ENCODE measurements around the gene LPIN1.

Gene LPIN1

DNA sequence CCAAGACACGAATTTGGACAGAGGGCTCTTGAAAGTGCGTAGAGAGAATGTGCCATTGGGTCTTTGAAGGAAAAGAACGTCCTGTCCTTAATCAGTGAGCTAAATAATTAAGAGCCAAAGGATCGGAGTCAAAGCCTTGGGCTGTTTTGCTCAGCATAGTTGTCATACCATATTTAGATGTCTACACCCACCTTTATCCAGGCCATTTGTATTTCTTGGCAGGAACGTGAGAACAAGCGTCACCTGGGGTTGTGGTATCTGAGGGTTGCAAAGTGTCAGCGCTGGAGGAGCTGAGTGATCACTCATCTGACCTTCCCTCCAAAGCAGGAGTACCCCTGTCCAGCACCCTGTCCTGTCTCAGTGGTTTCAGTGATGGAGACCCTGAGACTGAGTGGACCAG, 4.5 kb downstream of the LPIN1 start:
- H3K36me3 ChIP-seq (ENCODE audit: insufficient read depth), result no peaks in the 10 kb centered on the region
- no peaks in the 10 kb centered on the region for H4K20me1 ChIP-seq (ENCODE audit: insufficient read depth)
- no peaks in the 10 kb centered on the region for H3K27me3 ChIP-seq (ENCODE audit: insufficient read depth, low read depth)
- H3K4me1 ChIP-seq (ENCODE audit: low read depth, poor library complexity, severe bottlenecking), result peaks cover 68% of the 10 kb centered on the region
- H3K27ac ChIP-seq, result peak overlapping the region; percentile 98
- H3K4me3 ChIP-seq (IDR thresholded peaks at IDR 0.05; ENCODE audit: insufficient read depth, low read depth, low read length), result no peak overlapping the region
- TF ChIP-seq, protein P1, sequence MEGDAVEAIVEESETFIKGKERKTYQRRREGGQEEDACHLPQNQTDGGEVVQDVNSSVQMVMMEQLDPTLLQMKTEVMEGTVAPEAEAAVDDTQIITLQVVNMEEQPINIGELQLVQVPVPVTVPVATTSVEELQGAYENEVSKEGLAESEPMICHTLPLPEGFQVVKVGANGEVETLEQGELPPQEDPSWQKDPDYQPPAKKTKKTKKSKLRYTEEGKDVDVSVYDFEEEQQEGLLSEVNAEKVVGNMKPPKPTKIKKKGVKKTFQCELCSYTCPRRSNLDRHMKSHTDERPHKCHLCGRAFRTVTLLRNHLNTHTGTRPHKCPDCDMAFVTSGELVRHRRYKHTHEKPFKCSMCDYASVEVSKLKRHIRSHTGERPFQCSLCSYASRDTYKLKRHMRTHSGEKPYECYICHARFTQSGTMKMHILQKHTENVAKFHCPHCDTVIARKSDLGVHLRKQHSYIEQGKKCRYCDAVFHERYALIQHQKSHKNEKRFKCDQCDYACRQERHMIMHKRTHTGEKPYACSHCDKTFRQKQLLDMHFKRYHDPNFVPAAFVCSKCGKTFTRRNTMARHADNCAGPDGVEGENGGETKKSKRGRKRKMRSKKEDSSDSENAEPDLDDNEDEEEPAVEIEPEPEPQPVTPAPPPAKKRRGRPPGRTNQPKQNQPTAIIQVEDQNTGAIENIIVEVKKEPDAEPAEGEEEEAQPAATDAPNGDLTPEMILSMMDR (conservative IDR thresholded peaks at IDR 0.05; ENCODE audit: low read depth, low read length), result no peak
- peak overlapping the region; percentile 86 for H3K9ac ChIP-seq
- no peak overlapping the region for H2AFZ ChIP-seq (ENCODE audit: low read depth)
- peak overlapping the region; percentile 82 for H3K4me2 ChIP-seq
- H3K79me2 ChIP-seq (ENCODE audit: insufficient read depth, low read depth), result peaks cover 85% of the 10 kb centered on the region

DNA sequence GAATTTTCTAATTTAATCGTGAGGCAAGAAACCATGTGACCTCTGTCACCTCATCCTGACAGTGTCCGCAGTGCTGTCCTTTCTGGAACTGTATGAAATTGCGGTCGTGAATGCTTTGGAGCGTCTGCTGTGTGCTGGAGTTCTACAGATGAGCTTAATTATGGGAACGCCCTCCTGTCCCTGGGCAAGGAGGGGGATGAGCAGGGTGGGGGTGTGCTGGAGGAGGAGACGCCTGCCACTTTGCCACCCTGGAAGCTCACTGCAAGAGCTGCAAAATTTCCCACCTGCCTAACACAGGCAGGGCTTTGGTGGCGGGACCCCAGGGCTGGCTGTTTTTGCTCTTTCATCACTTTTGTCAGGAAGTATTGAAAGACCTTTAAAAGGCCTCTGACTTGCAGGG, 6.5 kb downstream of the LPIN1 start:
- no peak overlapping the region for H2AFZ ChIP-seq (ENCODE audit: low read depth)
- no peaks in the 10 kb centered on the region for H4K20me1 ChIP-seq (ENCODE audit: insufficient read depth)
- peaks cover 90% of the 10 kb centered on the region for H3K79me2 ChIP-seq (ENCODE audit: insufficient read depth, low read depth)
- peak overlapping the region; percentile 55 for H3K4me2 ChIP-seq
- peaks cover 83% of the 10 kb centered on the region for H3K4me1 ChIP-seq (ENCODE audit: low read depth, poor library complexity, severe bottlenecking)
- no peaks in the 10 kb centered on the region for H3K36me3 ChIP-seq (ENCODE audit: insufficient read depth)
- TF ChIP-seq, protein P1 (conservative IDR thresholded peaks at IDR 0.05; ENCODE audit: low read depth, low read length), result no peak
- no peaks in the 10 kb centered on the region for H3K27me3 ChIP-seq (ENCODE audit: insufficient read depth, low read depth)
- peak overlapping the region; percentile 52; the same call in 1 of the 2 replicates for H3K9ac ChIP-seq
- H3K4me3 ChIP-seq (IDR thresholded peaks at IDR 0.05; ENCODE audit: insufficient read depth, low read depth, low read length), result no peak overlapping the region
- peak overlapping the region; percentile 84 for H3K27ac ChIP-seq

DNA sequence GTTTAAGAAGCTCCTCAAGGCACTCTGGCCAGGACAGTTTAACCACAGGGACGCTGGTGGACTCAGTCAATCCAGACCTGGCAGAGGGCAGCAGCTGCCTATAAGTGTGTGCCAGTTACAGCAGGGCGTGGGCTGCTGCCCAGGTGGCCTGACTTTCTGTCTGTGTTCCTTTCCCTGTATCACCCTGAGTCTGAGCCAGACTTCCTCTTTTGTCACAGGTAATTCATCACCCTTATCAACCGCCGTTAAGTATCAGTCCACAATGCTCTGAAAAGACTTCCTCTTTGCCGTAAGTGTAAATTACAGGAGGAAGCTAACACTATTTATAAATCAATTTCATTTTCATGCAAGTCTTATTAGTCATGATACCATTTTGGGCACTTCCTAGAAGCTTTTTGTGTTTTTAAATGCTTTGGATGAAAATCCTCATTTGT, 7.0 kb downstream of the LPIN1 start:
- TF ChIP-seq, protein P1 (conservative IDR thresholded peaks at IDR 0.05; ENCODE audit: low read depth, low read length), result no peak
- peak overlapping the region; percentile 84 for H3K27ac ChIP-seq
- H3K27me3 ChIP-seq (ENCODE audit: insufficient read depth, low read depth), result no peaks in the 10 kb centered on the region
- H4K20me1 ChIP-seq (ENCODE audit: insufficient read depth), result no peaks in the 10 kb centered on the region
- H3K4me3 ChIP-seq (IDR thresholded peaks at IDR 0.05; ENCODE audit: insufficient read depth, low read depth, low read length), result no peak overlapping the region
- H3K36me3 ChIP-seq (ENCODE audit: insufficient read depth), result no peaks in the 10 kb centered on the region
- peaks cover 88% of the 10 kb centered on the region for H3K4me1 ChIP-seq (ENCODE audit: low read depth, poor library complexity, severe bottlenecking)
- H3K9ac ChIP-seq, result peak overlapping the region; percentile 52; the same call in 1 of the 2 replicates
- peaks cover 90% of the 10 kb centered on the region for H3K79me2 ChIP-seq (ENCODE audit: insufficient read depth, low read depth)
- peak overlapping the region; percentile 55 for H3K4me2 ChIP-seq
- H2AFZ ChIP-seq (ENCODE audit: low read depth), result no peak overlapping the region

DNA sequence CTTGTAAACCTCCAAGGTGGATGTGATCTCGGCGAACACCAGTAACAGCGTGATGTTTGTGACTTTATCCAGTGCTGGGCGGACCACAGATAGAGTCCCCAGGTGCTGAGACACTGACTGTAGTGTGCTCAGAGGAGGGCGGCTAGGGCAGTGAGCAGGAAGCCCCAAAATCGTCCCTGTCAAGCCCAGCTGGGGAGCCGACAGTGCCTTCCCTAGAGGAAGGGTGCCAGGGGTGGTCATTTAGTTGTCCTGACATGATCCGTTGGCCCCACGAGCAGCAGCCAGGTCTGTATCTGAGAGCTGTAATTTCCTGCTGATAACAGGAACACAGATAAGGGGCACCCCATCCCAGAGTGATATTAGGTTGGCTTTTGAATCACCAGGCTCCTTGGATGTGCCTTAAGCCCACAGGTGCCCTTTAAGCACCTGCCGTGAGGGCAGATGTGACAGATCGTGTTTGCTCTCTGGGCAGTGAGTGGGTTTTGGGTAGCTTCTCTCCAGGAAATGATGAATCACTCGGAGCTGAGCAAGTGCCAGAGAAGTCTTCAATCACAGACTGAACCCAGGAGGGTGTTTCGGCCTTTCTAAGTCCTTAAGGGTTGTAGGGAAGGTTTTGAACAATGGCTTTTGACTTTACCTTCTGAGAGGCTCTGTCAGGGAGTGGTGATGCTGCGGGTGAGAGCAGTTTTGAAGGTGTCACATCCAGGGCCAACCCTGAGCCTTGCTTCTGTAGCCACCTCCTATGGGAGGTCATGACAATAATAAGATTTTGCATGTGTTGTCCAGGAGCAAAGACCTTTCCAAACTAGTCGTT, 7.7 kb downstream of the LPIN1 start:
- H3K4me3 ChIP-seq (IDR thresholded peaks at IDR 0.05; ENCODE audit: insufficient read depth, low read depth, low read length), result no peak overlapping the region
- H3K4me1 ChIP-seq (ENCODE audit: low read depth, poor library complexity, severe bottlenecking), result peaks cover 86% of the 10 kb centered on the region
- H3K4me2 ChIP-seq, result peak overlapping the region; percentile 55
- H3K36me3 ChIP-seq (ENCODE audit: insufficient read depth), result no peaks in the 10 kb centered on the region
- H4K20me1 ChIP-seq (ENCODE audit: insufficient read depth), result no peaks in the 10 kb centered on the region
- H3K27me3 ChIP-seq (ENCODE audit: insufficient read depth, low read depth), result no peaks in the 10 kb centered on the region
- H3K79me2 ChIP-seq (ENCODE audit: insufficient read depth, low read depth), result peaks cover 90% of the 10 kb centered on the region
- peak overlapping the region; percentile 52; the same call in 1 of the 2 replicates for H3K9ac ChIP-seq
- peak overlapping the region; percentile 84 for H3K27ac ChIP-seq
- no peak overlapping the region for H2AFZ ChIP-seq (ENCODE audit: low read depth)
- TF ChIP-seq, protein P1 (conservative IDR thresholded peaks at IDR 0.05; ENCODE audit: low read depth, low read length), result no peak
